K562 (cell line): ENCODE results near the gene PGR. TPM values are rescaled to one million over a fixed set of nuclear protein-coding genes. Genes with fewer than 3 reads are reported as not detected.

Source experiments
- ATAC-seq: fragments of 200-7000 bp; cut with Tn5 transposase; 3 replicates; pipeline ENCODE4 v1.9.1; 2020; ENCODE audit warnings: moderate library complexity
- BruUV-seq: library from RNA; stranded (reverse); fragments of 400-500 nt; replicated peaks from 2 replicates; lab custom pipeline; 2021; lab: Mats Ljungman, UMichigan
- CTCF ChIA-PET: fragments of 300-600 bp; formaldehyde crosslinking; extraction: SDS; loops from one replicate; lab custom pipeline; 2021; ENCODE audit warnings: low intra/inter-chr PET ratio; lab: Yijun Ruan, JAX
- POLR2A ChIA-PET: fragments of 300-600, 350-650 bp; sonication (Branson Sonifier 250); formaldehyde crosslinking; extraction: SDS; loops from one replicate; lab custom pipeline; 2021; ENCODE audit warnings: antibody characterized with exemption, inconsistent platforms; lab: Yijun Ruan, JAX
- DNase-seq, 4 experiments: peaks; one replicate each; pipeline versions ENCODE4 v3.0.0 to v3.0.0-alpha.2; 2011 to 2018; ENCODE audit warnings: low spot score in 3 of 4, mixed read lengths in 3 of 4; ENCODE audit errors: extremely low read depth in 1 of 4
- FAIRE-seq: peaks from 2 replicates; lab custom pipeline; 2011; peaks lifted over from hg19 to GRCh38; lab: Jason Lieb, UNC
- H2AFZ ChIP-seq: 2 replicates; pipeline ENCODE4 v1.6.0; 2011; ENCODE audit warnings: low read depth, low read length, control low read depth, inconsistent platforms
- H3K27ac ChIP-seq: fragments of 200-600 bp; 3 replicates; pipeline ENCODE4 v1.8.0; 2011; ENCODE audit warnings: low read depth, mild to moderate bottlenecking, control low read depth, inconsistent platforms, low read length, moderate library complexity, mixed read lengths; ENCODE audit errors: extremely low read depth
- H3K27me3 ChIP-seq, 2 experiments: fragments of 300-600 bp in 1 of 2; 2 replicates in 1 of 2; 3 replicates in 1 of 2; pipeline versions ENCODE4 v1.6.0 to v1.8.0; 2011; ENCODE audit warnings: inconsistent platforms in 2 of 2, low read length in 2 of 2, mild to moderate bottlenecking in 1 of 2, mixed read lengths in 1 of 2, moderate library complexity in 1 of 2; ENCODE audit not compliant: control insufficient read depth in 2 of 2, insufficient read depth in 2 of 2
- H3K36me3 ChIP-seq: fragments of 300-600 bp; 3 replicates; pipeline ENCODE4 v1.8.0; 2011; ENCODE audit warnings: mild to moderate bottlenecking, low read length, inconsistent platforms; ENCODE audit not compliant: control insufficient read depth, insufficient read depth
- H3K4me1 ChIP-seq, 2 experiments: fragments of 200-600 bp in 1 of 2; replicated peaks in 1 of 2; 2 replicates in 1 of 2; 3 replicates in 1 of 2; pipeline versions ENCODE4 v1.5.1 to v1.8.0; 2011; ENCODE audit warnings: inconsistent platforms in 2 of 2, low read length in 2 of 2, mild to moderate bottlenecking in 1 of 2, mixed read lengths in 1 of 2, moderate library complexity in 1 of 2; ENCODE audit not compliant: control insufficient read depth in 2 of 2, insufficient read depth in 2 of 2
- H3K4me2 ChIP-seq: 2 replicates; pipeline ENCODE4 v1.6.1; 2011; ENCODE audit warnings: low read length, control low read depth, inconsistent platforms, mixed read lengths; ENCODE audit not compliant: insufficient read depth
- H3K4me3 ChIP-seq: fragments of 200-600 bp; sonication (generic), shearing (Covaris generic); 2 replicates; pipeline ENCODE4 v1.5.1; 2016; ENCODE audit warnings: control low read depth, inconsistent platforms
- H3K79me2 ChIP-seq: fragments of 200-600 bp; 3 replicates; pipeline ENCODE4 v1.8.0; 2011; ENCODE audit warnings: low read length, inconsistent platforms; ENCODE audit not compliant: control insufficient read depth, insufficient read depth
- H3K9ac ChIP-seq, 2 experiments: 2 replicates each; pipeline versions ENCODE4 v1.6.0 to v1.6.1; 2011; ENCODE audit warnings: low read depth in 2 of 2, low read length in 2 of 2, control low read depth in 1 of 2, inconsistent platforms in 1 of 2, mild to moderate bottlenecking in 1 of 2, mixed read lengths in 1 of 2; ENCODE audit not compliant: insufficient read depth in 1 of 2
- H3K9me1 ChIP-seq: one replicate; pipeline ENCODE4 v1.6.0; 2011; ENCODE audit warnings: inconsistent platforms, mild to moderate bottlenecking, low read length, moderate library complexity; ENCODE audit not compliant: control insufficient read depth, insufficient read depth
- H3K9me3 ChIP-seq: replicated peaks from 2 replicates; pipeline ENCODE4 v1.5.1; 2011; ENCODE audit warnings: low read depth, low read length, inconsistent platforms; ENCODE audit not compliant: control insufficient read depth, insufficient read depth
- H4K20me1 ChIP-seq: replicated peaks from 2 replicates; pipeline ENCODE4 v1.6.1; 2011; ENCODE audit warnings: low read length, inconsistent platforms, mixed read lengths; ENCODE audit not compliant: control insufficient read depth, insufficient read depth
- WGBS: fragments of 100-300 bp; shearing (Covaris generic); methylation state at CpG from one replicate; pipeline ENCODE4 v1.1.6; 2016; ENCODE audit warnings: low coverage, mixed read lengths; ENCODE audit not compliant: insufficient coverage; ENCODE audit errors: missing lambda C conversion rate; 5-methylcytosine and 5-hydroxymethylcytosine counted together
- in situ Hi-C: fragments of 300-500 bp; cut with MboI; formaldehyde crosslinking; loops from 4 replicates; pipeline ENCODE4 v1.15.0; 2018; ENCODE audit warnings: inconsistent platforms, mixed read lengths
- intact Hi-C: fragments of 100-400 bp; cut with micrococcal nuclease; formaldehyde crosslinking; loops from 2 replicates; pipeline ENCODE4 v1.14.2; 2022
- polyA plus RNA-seq, 8 experiments: library from polyadenylated mRNA; depleted of rRNA in 4 of 8; stranded (reverse) in 5 of 8; unstranded in 3 of 8; fragments of >200 nt; fragmentation: Nextera tagmentation in 2 of 8; fragmentation: Illumina TruSeq in 1 of 8; extraction: Ambion mirVana in 2 of 8; extraction: Trizol in 1 of 8; gene quantifications; 2 replicates each; pipeline versions ENCODE4 v1.2.1 to v1.2.3, GENCODE V29; 2011 to 2014; ENCODE audit warnings: inconsistent platforms in 1 of 8, missing spikeins in 1 of 8
- total RNA-seq, 7 experiments: library from RNA; depleted of rRNA in 6 of 7; stranded (reverse); fragments of >200 nt in 6 of 7; fragmentation: Illumina TruSeq in 2 of 7; extraction: Trizol in 2 of 7; gene quantifications; 2 replicates each; pipeline versions ENCODE4 v1.2.1 to v1.2.3, GENCODE V29; 2011 to 2021; ENCODE audit warnings: low replicate concordance in 1 of 7
- TF ChIP-seq, protein P1 (sequence below): sonication (generic); formaldehyde crosslinking; IDR thresholded peaks from 2 replicates; pipeline ENCODE4 v1.8.1; 2022; ENCODE audit warnings: missing genetic modification reagents
- TF ChIP-seq, protein P2 (sequence below), 2 experiments: fragments of 450-650 bp in 1 of 2; sonication (generic) in 1 of 2; formaldehyde crosslinking in 1 of 2; IDR thresholded peaks; 2 replicates each; pipeline versions ENCODE4 v1.7.1 to v1.9.0; 2016 to 2022; ENCODE audit warnings: inconsistent platforms in 1 of 2, mild to moderate bottlenecking in 1 of 2, missing genetic modification reagents in 1 of 2

Gene PGR
- total and polyA plus RNA-seq, 9 of the 15 experiments (the other 6 are each of a cell fraction or from before 2014, with no cell fraction given), result 0.43 to 2.4 (median 1.3) TPM

DNA sequence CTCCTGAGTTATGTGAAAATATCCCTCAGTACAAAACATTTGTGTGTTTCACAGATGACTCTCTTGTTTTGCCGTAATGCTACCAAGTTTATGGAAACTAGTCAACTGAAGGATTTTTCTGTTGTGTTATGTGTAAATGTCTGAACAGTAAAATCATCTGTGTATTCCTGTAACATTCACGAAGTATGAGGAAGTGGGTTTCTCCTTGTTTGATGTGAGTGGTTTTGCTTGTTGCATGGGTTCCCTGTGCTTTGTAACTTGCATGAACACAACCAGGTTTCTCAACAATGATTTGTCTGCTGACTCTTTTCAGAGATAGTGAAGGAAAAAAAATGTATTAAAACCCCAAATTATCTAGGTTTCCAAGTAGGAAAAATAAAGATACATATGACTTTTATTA is 138.1 kb downstream of the PGR start:
- no TSS peak for BruUV-seq
- H3K9me3 ChIP-seq, result no peaks in the 10 kb centered on the region
- H3K27me3 ChIP-seq, result no peaks in the 10 kb centered on the region
- in situ Hi-C loops, result no loop called here
- no peaks in the 10 kb centered on the region for H3K4me1 ChIP-seq
- WGBS, result 31% methylated on average over 2 of the region's 2 CpGs
- ChIA-PET POLR2A (no interaction called here), CTCF (no interaction called here)
- H3K9ac ChIP-seq, result no peak overlapping the region
- intact Hi-C loops, result no loop called here
- FAIRE-seq (no peak), DNase-seq (no peak), ATAC-seq (no peak)
- no peak overlapping the region for H3K4me2 ChIP-seq
- H4K20me1 ChIP-seq, result no peaks in the 10 kb centered on the region
- no peak overlapping the region for H2AFZ ChIP-seq
- H3K79me2 ChIP-seq, result no peaks in the 10 kb centered on the region
- no peak overlapping the region for H3K4me3 ChIP-seq
- no peaks in the 10 kb centered on the region for H3K9me1 ChIP-seq
- no peak overlapping the region for H3K27ac ChIP-seq
- no peaks in the 10 kb centered on the region for H3K36me3 ChIP-seq
- TF ChIP-seq, protein P1, sequence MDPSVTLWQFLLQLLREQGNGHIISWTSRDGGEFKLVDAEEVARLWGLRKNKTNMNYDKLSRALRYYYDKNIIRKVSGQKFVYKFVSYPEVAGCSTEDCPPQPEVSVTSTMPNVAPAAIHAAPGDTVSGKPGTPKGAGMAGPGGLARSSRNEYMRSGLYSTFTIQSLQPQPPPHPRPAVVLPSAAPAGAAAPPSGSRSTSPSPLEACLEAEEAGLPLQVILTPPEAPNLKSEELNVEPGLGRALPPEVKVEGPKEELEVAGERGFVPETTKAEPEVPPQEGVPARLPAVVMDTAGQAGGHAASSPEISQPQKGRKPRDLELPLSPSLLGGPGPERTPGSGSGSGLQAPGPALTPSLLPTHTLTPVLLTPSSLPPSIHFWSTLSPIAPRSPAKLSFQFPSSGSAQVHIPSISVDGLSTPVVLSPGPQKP (CRISPR knock-in tag), result no peak
- TF ChIP-seq, protein P2, sequence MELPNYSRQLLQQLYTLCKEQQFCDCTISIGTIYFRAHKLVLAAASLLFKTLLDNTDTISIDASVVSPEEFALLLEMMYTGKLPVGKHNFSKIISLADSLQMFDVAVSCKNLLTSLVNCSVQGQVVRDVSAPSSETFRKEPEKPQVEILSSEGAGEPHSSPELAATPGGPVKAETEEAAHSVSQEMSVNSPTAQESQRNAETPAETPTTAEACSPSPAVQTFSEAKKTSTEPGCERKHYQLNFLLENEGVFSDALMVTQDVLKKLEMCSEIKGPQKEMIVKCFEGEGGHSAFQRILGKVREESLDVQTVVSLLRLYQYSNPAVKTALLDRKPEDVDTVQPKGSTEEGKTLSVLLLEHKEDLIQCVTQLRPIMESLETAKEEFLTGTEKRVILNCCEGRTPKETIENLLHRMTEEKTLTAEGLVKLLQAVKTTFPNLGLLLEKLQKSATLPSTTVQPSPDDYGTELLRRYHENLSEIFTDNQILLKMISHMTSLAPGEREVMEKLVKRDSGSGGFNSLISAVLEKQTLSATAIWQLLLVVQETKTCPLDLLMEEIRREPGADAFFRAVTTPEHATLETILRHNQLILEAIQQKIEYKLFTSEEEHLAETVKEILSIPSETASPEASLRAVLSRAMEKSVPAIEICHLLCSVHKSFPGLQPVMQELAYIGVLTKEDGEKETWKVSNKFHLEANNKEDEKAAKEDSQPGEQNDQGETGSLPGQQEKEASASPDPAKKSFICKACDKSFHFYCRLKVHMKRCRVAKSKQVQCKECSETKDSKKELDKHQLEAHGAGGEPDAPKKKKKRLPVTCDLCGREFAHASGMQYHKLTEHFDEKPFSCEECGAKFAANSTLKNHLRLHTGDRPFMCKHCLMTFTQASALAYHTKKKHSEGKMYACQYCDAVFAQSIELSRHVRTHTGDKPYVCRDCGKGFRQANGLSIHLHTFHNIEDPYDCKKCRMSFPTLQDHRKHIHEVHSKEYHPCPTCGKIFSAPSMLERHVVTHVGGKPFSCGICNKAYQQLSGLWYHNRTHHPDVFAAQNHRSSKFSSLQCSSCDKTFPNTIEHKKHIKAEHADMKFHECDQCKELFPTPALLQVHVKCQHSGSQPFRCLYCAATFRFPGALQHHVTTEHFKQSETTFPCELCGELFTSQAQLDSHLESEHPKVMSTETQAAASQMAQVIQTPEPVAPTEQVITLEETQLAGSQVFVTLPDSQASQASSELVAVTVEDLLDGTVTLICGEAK (IDR thresholded peaks at IDR 0.05), result no peak
- TF ChIP-seq, protein P2 (CRISPR knock-in tag; IDR thresholded peaks at IDR 0.05), result no peak
